HAP-1 (cell line): ENCODE data around the gene RGS12.

Experiments
- DNase-seq, 2 experiments: peaks; one replicate each; pipeline ENCODE4 v3.0.0-alpha.2; 2016 to 2020; ENCODE audit warnings: low spot score in 2 of 2
- H3K27me3 ChIP-seq: fragments of 250-450 bp; sonication (Bioruptor Pico); 2 replicates; pipeline ENCODE4 v1.5.1; 2020; ENCODE audit warnings: low read depth, mild to moderate bottlenecking, moderate library complexity
- H3K36me3 ChIP-seq: fragments of 250-450 bp; sonication (Bioruptor Pico); replicated peaks from 2 replicates; pipeline ENCODE4 v1.5.1; 2020; ENCODE audit warnings: mild to moderate bottlenecking
- H3K4me1 ChIP-seq: fragments of 250-450 bp; sonication (Bioruptor Pico); 2 replicates; pipeline ENCODE4 v1.5.1; 2020; ENCODE audit warnings: mild to moderate bottlenecking
- H3K4me3 ChIP-seq: fragments of 250-450 bp; sonication (Bioruptor Pico); 2 replicates; pipeline ENCODE4 v1.5.1; 2020; ENCODE audit warnings: mild to moderate bottlenecking, moderate library complexity
- H3K9me3 ChIP-seq: fragments of 250-450 bp; sonication (Bioruptor Pico); 2 replicates; pipeline ENCODE4 v1.5.1; 2020; ENCODE audit warnings: mild to moderate bottlenecking, moderate library complexity
- in situ Hi-C: fragments of 300-500 bp; cut with MboI; formaldehyde crosslinking; loops from 3 replicates; pipeline ENCODE4 v1.14.3; 2020; ENCODE audit warnings: low sequenced_read_pairs, inconsistent platforms, mixed read lengths

Gene RGS12

DNA sequence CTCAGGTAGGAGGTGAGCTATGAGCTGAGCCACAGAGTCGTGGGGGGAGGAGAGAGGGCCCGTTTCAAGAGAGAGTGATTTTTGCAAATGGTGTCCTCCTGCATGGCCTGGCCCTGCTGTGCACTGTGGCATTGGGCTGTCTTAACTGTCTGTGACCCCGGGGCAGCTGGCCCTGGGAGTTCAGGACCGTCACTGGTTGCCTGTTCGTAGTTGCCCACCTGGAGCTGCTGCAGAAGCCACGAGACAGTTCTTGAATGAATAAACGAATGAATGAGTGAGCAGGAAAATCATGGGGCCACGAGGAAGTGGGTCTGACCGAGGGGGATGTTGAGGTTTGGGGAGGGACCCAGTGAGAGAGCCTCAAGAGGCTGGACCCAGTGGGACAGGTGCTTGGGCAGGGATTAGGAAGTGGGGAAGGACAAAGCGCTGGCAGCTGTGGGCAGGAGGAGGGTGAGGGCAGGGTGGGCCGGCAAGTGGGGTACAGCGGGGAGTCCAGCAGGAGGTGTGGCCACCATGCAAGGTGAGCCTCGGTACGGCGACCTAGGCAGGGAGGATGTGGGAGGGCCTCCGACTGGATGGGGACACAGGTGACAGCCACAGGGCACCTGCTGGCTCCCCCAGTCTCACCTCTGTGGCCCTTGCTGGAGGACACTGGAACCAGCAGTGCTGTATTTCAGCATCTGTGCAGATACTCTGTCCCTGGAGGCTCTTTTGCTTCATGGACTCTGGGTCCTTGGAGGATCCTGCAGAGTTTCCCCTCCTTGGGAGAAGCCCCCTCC lies 10.2 kb downstream of the RGS12 start:
- Histone ChIP-seq H3K36me3 (no peaks in the 10 kb centered on the region), H3K27me3 (no peaks in the 10 kb centered on the region), H3K9me3 (no peaks in the 10 kb centered on the region), H3K4me3 (no peak overlapping the region), H3K4me1 (no peaks in the 10 kb centered on the region)
- in situ Hi-C loops, result no loop called here
- DNase-seq, result no peak

DNA sequence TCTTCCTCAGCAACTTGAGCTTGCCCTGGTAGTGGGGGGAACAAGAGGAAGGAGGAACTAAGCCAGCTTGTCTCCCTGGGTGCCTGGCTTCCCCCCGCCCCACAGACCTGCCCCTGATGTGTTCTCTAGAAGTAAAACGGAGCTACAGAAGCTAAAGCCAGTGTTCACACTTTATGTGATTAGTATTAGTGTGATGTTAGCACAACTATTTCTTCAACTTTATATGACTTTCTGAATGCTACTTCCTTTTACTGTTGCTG lies 10.7 kb downstream of the RGS12 start:
- no peaks in the 10 kb centered on the region for H3K9me3 ChIP-seq
- no peak overlapping the region for H3K4me3 ChIP-seq
- H3K4me1 ChIP-seq, result no peaks in the 10 kb centered on the region
- no peaks in the 10 kb centered on the region for H3K36me3 ChIP-seq
- no peaks in the 10 kb centered on the region for H3K27me3 ChIP-seq
- no peak for DNase-seq
- in situ Hi-C loops, result no loop called here

DNA sequence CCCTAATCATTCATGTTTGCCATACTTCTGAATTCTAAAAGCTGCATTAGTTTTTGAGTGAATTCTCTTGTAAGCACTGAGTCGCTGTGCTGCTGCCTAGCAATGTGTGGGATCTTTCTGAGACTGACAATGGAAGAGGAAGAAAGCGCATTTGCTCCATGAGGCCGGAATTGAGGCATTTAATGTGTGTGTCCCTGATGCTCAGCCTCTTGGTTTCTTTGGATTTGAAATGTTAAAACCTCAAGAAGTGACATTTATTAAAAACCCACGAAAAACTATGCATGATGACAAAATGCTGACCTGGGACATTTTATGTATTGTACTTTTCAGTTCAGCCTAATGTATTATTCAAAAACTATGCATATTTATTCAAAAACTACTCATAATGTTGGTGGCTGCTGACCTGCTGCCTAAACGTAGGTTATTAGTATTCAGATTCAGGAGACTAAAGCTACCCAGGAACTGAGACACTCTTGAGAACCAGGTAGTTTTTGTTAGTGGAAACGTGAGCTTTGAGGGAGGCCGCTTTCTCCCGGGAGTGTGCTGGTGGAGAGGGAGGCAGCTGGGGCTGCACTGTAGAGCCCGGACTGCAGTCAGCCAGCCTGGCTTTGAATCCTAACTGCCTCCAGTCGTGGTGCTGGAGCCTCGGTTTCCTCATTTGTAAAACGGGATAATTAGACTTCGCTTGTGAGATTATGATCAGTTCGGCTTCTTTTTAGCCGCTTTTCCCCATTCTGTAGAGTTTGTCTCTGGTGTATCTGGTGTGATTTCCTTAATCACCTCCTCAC lies 11.3 kb downstream of the RGS12 start:
- no peaks in the 10 kb centered on the region for H3K9me3 ChIP-seq
- no peaks in the 10 kb centered on the region for H3K4me1 ChIP-seq
- H3K36me3 ChIP-seq, result no peaks in the 10 kb centered on the region
- in situ Hi-C loops, result no loop called here
- H3K4me3 ChIP-seq, result no peak overlapping the region
- DNase-seq, result no peak
- H3K27me3 ChIP-seq, result no peaks in the 10 kb centered on the region

DNA sequence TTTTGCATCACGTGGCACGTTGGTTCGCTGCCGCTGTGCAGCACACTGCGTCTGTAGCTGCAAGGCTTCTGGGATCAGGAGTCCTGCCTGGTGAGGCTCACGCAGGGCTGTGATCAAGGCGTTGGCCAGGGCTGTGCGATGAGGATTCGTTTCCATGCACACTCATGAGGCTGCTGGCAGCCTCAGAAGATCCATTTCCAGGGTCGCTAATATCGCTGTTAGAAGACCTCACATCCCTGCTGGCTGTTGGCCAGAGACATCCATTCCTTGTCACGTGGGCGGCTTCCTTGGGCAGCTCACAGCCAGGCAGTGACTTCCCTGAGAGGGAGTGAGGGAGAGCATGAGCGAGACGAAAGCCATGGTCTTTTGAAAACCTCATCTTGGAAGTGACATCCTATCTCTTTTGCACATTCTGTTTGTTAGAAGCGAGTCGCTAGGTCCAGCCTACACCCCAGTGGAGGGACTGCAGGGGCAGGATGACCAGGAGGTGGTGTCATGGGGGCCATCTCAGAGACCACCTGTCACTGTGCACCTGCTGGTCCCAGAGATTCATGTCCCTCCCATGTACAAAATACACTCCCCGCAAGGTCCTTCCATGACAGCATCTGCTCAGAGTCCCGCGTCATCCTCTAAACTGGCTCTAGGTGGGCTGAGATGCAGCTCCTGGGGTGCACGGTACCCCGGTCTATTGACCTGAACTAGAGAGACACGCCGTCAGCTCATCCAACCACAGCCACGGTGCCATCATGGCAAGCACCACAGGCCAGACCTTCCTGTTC lies 12.2 kb downstream of the RGS12 start:
- Histone ChIP-seq H3K27me3 (no peaks in the 10 kb centered on the region), H3K4me1 (no peaks in the 10 kb centered on the region), H3K4me3 (no peak overlapping the region), H3K9me3 (no peaks in the 10 kb centered on the region), H3K36me3 (no peaks in the 10 kb centered on the region)
- DNase-seq, result no peak
- in situ Hi-C loops, result no loop called here

GRCh38 chr4:3305610-3306371 lies 13.0 kb downstream of the RGS12 start:
- no peak for DNase-seq
- H3K4me1 ChIP-seq, result no peaks in the 10 kb centered on the region
- no peak overlapping the region for H3K4me3 ChIP-seq
- H3K27me3 ChIP-seq, result no peaks in the 10 kb centered on the region
- H3K36me3 ChIP-seq, result no peaks in the 10 kb centered on the region
- H3K9me3 ChIP-seq, result no peaks in the 10 kb centered on the region
- in situ Hi-C loops, result no loop called here

DNA sequence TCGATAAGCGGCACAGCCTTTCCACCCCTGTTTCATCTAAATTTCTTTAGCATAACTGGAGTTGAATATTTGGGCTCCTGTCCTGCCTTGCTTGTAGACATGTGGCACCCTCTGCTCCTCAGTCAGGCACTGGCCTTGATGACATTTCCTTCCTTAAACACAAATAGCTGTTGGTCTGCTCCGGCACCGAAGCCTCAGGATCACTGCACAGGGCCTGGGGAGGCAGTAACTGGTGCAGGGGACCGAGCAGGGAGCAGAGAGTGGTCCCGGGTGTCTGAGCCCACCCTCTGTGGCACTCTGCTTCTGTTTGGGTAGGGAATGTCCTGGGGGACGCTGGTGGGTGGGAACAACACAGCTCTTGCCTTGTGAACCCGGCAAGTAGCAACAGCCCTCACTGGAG lies 13.6 kb downstream of the RGS12 start:
- in situ Hi-C loops, result no loop called here
- DNase-seq, result no peak
- Histone ChIP-seq H3K9me3 (no peaks in the 10 kb centered on the region), H3K27me3 (no peaks in the 10 kb centered on the region), H3K4me3 (no peak overlapping the region), H3K36me3 (no peaks in the 10 kb centered on the region), H3K4me1 (no peaks in the 10 kb centered on the region)

- Histone ChIP-seq H3K4me3 (no peak overlapping the region), H3K36me3 (no peaks in the 10 kb centered on the region), H3K9me3 (no peaks in the 10 kb centered on the region), H3K27me3 (no peaks in the 10 kb centered on the region), H3K4me1 (no peaks in the 10 kb centered on the region)
- in situ Hi-C loops, result no loop called here
- no peak for DNase-seq
Observed at GRCh38 chr4:3307060-3307459, 14.2 kb downstream of the RGS12 start.

DNA sequence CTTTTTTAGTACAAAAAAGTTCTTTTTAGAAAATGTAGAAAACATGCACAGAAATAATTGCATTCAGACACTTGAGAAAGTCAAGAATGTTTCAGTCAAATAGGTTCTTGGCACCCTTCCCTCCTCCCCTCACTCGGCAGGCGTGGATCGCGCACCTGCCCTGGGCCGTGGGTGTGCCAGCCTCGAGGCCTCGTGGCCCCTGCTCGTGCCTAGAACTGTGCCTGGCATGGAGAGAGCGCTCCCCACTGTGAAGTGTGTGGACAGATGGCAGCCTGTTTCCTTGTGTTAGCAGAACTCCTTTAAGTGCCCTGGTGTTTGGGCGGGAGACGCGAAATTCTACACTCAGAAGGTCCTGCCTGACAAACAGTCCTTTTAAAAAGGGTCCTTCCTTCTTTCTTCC lies 14.7 kb downstream of the RGS12 start:
- no peak for DNase-seq
- no peaks in the 10 kb centered on the region for H3K4me1 ChIP-seq
- H3K9me3 ChIP-seq, result no peaks in the 10 kb centered on the region
- H3K4me3 ChIP-seq, result no peak overlapping the region
- no peaks in the 10 kb centered on the region for H3K36me3 ChIP-seq
- H3K27me3 ChIP-seq, result no peaks in the 10 kb centered on the region
- in situ Hi-C loops, result no loop called here

GRCh38 chr4:3307891-3308575 lies 15.2 kb downstream of the RGS12 start:
- Histone ChIP-seq H3K9me3 (no peaks in the 10 kb centered on the region), H3K4me3 (no peak overlapping the region), H3K4me1 (no peaks in the 10 kb centered on the region), H3K36me3 (no peaks in the 10 kb centered on the region), H3K27me3 (no peaks in the 10 kb centered on the region)
- in situ Hi-C loops, result no loop called here
- DNase-seq, result no peak

GRCh38 chr4:3308691-3309090 lies 15.9 kb downstream of the RGS12 start:
- H3K4me3 ChIP-seq, result no peak overlapping the region
- in situ Hi-C loops, result no loop called here

DNA sequence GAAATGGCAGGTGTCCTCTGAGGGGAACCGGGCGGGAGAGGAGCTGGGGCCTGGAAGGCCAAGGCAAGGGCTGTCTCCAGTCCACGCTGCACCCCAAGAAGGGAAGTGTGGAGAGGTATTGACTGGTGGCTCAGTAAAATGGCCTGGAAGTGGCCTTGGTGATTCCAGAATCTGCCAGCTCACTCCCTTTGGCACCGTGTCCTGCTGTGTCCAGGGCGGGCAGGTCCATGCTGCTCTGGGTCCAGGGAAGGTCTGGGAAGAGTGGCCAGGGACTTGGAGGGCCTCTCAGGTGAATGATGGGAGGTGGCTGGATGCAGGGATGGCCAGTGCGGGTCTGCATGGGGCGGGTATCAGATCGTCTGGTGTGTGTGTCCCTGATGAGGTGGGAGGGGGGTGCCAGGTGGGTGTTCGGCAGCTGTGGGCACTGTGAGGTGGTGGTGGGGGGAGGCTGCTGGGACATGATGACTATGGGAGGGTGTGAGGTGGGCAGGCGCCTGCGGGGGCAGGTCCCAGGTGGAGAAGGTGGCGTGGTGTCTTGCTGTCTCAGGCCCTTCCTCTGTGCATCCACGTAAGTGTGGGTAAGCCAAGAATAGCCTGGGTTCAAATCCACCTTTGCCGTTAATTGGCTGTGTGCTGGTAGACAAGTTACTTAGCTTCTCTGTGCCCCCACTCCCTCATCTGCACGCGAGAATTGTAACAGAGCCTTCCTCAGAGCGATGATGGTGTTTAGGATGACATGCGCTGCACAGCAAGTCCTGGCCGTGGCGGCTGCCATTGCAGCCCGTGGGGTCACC lies 17.7 kb downstream of the RGS12 start:
- Histone ChIP-seq H3K9me3 (no peaks in the 10 kb centered on the region), H3K4me1 (no peaks in the 10 kb centered on the region), H3K36me3 (no peaks in the 10 kb centered on the region), H3K27me3 (no peaks in the 10 kb centered on the region), H3K4me3 (no peak overlapping the region)
- DNase-seq, result no peak
- in situ Hi-C loops, result no loop called here

More at GRCh38 chr4:3308691-3309090, 15.9 kb downstream of the RGS12 start:
- no peaks in the 10 kb centered on the region for H3K9me3 ChIP-seq
- DNase-seq, result no peak
- no peaks in the 10 kb centered on the region for H3K36me3 ChIP-seq
- no peaks in the 10 kb centered on the region for H3K27me3 ChIP-seq
- no peaks in the 10 kb centered on the region for H3K4me1 ChIP-seq

- H3K27me3 ChIP-seq, result no peaks in the 10 kb centered on the region
- in situ Hi-C loops, result no loop called here
- DNase-seq, result no peak
- no peaks in the 10 kb centered on the region for H3K4me1 ChIP-seq
- H3K36me3 ChIP-seq, result no peaks in the 10 kb centered on the region
- no peaks in the 10 kb centered on the region for H3K9me3 ChIP-seq
- H3K4me3 ChIP-seq, result no peak overlapping the region
Observed at GRCh38 chr4:3311095-3311372, 18.2 kb downstream of the RGS12 start.
